ENCODE data around the gene TTLL6.

DNA sequence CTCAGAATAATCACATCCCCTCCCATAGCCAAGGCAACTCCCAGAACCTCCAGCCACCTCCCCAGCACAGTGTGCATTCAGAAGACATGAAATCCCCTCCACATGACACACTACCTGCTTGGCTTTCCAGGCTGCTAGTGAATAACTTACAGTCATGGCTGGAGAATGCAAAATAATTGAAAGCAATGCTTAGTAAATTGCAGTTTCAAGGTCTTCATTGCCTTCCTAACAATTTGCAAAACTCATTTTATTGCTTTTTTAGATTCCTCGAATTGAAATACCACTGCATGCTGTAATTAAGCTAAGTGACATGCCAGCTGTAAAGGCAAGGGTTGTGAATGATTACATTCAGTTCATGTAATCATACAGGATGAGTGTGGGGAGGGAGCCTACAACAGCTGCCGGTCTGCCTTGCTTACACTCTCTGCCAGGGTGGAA is 59.5 kb downstream of the TTLL6 start:
- TF ChIP-seq, protein P1, sequence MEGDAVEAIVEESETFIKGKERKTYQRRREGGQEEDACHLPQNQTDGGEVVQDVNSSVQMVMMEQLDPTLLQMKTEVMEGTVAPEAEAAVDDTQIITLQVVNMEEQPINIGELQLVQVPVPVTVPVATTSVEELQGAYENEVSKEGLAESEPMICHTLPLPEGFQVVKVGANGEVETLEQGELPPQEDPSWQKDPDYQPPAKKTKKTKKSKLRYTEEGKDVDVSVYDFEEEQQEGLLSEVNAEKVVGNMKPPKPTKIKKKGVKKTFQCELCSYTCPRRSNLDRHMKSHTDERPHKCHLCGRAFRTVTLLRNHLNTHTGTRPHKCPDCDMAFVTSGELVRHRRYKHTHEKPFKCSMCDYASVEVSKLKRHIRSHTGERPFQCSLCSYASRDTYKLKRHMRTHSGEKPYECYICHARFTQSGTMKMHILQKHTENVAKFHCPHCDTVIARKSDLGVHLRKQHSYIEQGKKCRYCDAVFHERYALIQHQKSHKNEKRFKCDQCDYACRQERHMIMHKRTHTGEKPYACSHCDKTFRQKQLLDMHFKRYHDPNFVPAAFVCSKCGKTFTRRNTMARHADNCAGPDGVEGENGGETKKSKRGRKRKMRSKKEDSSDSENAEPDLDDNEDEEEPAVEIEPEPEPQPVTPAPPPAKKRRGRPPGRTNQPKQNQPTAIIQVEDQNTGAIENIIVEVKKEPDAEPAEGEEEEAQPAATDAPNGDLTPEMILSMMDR (IDR thresholded peaks at IDR 0.05), result no peak
- no peak for TF ChIP-seq POLR2A (IDR thresholded peaks at IDR 0.05)

Measured in thyroid gland (tissue), 4 donors.